Measurements from ENCODE around the gene MLST8.

GRCh38 chr16:2177101-2177500 lies 28.2 kb upstream of the MLST8 start:
- TF ChIP-seq EZH2 (IDR thresholded peaks at IDR 0.05; ENCODE audit: low read length) (no peak), CTCF (optimal IDR thresholded peaks at IDR 0.05 in 1 of 3, IDR thresholded peaks at IDR 0.05 in 1 of 3, conservative IDR thresholded peaks at IDR 0.05 in 1 of 3; ENCODE audit: extremely low read depth in 1 of 3, insufficient read depth in 2 of 3, low read length in 3 of 3) (no peak)

Measured in keratinocyte (primary cell).